ENCODE measurements around the gene NT5C1B. TPM values are rescaled to one million over a fixed set of nuclear protein-coding genes. Genes with fewer than 3 reads are reported as not detected.

The NT5C1B gene
- total RNA-seq, 4 donors from 2014 or later: 0.42 TPM; not detected in 3

- H3K4me3 ChIP-seq: no peak overlapping the region
- intact Hi-C loops (cut with DNase I): no loop called here
- H3K36me3 ChIP-seq: no peaks in the 10 kb centered on the region
- peaks cover 19 to 47% (median 31%) of the 10 kb centered on the region in 4 donors for H3K4me1 ChIP-seq
- no peaks in the 10 kb centered on the region for H3K9me3 ChIP-seq
- DNase-seq (ENCODE audit: extremely low spot score): no peak
- TF ChIP-seq EP300 (IDR thresholded peaks at IDR 0.05): no peak
- no peak for TF ChIP-seq POLR2A (IDR thresholded peaks at IDR 0.05; ENCODE audit: low read depth)
- no peak for TF ChIP-seq POLR2AphosphoS5 (IDR thresholded peaks at IDR 0.05)
- TF ChIP-seq CTCF (IDR thresholded peaks at IDR 0.05): no peak
- no peak overlapping the region for H3K27ac ChIP-seq (replicated peaks in 1 of 4)
- H3K27me3 ChIP-seq: no peaks in the 10 kb centered on the region
- 60% methylated on average over 1 of the region's 1 CpG for WGBS
These were observed 58.2 kb downstream of the NT5C1B start for GRCh38 chr2:18531194-18531593.

GRCh38 chr2:18527822-18528221 lies 61.5 kb downstream of the NT5C1B start:
- intact Hi-C loops (cut with DNase I): loop anchor here (10.0 kb wide), 1 partner anchor 457 kb away; no protein-coding TSS in a partner anchor
- no peak for DNase-seq (ENCODE audit: extremely low spot score)
- no peaks in the 10 kb centered on the region for H3K27me3 ChIP-seq
- no peaks in the 10 kb centered on the region for H3K36me3 ChIP-seq
- WGBS: 68% methylated on average over 4 of the region's 4 CpGs
- H3K9me3 ChIP-seq: no peaks in the 10 kb centered on the region
- H3K27ac ChIP-seq (replicated peaks in 1 of 4): no peak overlapping the region
- TF ChIP-seq CTCF (IDR thresholded peaks at IDR 0.05) (no peak), POLR2AphosphoS5 (IDR thresholded peaks at IDR 0.05) (no peak)
- H3K4me3 ChIP-seq: no peak overlapping the region
- H3K4me1 ChIP-seq: peaks cover 31 to 53% (median 38%) of the 10 kb centered on the region in 4 donors

GRCh38 chr2:18527326-18527725 lies 62.0 kb downstream of the NT5C1B start:
- Histone ChIP-seq H3K27ac (replicated peaks in 1 of 4) (peak overlapping the region in 2 of 4 donors; percentile 49 to 59), H3K4me3 (no peak overlapping the region), H3K9me3 (no peaks in the 10 kb centered on the region), H3K27me3 (no peaks in the 10 kb centered on the region), H3K36me3 (no peaks in the 10 kb centered on the region), H3K4me1 (peaks cover 31 to 58% (median 43%) of the 10 kb centered on the region in 4 donors)
- TF ChIP-seq POLR2A (IDR thresholded peaks at IDR 0.05; ENCODE audit: low read depth) (no peak), EP300 (IDR thresholded peaks at IDR 0.05) (no peak), CTCF (IDR thresholded peaks at IDR 0.05) (no peak), POLR2AphosphoS5 (IDR thresholded peaks at IDR 0.05) (no peak)
- DNase-seq (ENCODE audit: extremely low spot score): no peak
- 55% methylated on average over 2 of the region's 2 CpGs for WGBS
- intact Hi-C loops (cut with DNase I): loop anchor here (10.0 kb wide), 1 partner anchor 457 kb away; no protein-coding TSS in a partner anchor

- no peaks in the 10 kb centered on the region for H3K36me3 ChIP-seq
- peaks cover 31 to 67% (median 52%) of the 10 kb centered on the region in 4 donors for H3K4me1 ChIP-seq
- no peak overlapping the region for H3K4me3 ChIP-seq
- no peak for DNase-seq (ENCODE audit: extremely low spot score)
- no peaks in the 10 kb centered on the region for H3K9me3 ChIP-seq
- no peaks in the 10 kb centered on the region for H3K27me3 ChIP-seq
- TF ChIP-seq POLR2A (IDR thresholded peaks at IDR 0.05; ENCODE audit: low read depth) (no peak), CTCF (IDR thresholded peaks at IDR 0.05) (no peak), EP300 (IDR thresholded peaks at IDR 0.05) (no peak), POLR2AphosphoS5 (IDR thresholded peaks at IDR 0.05) (no peak)
- 20% methylated on average over 7 of the region's 7 CpGs for WGBS
- H3K27ac ChIP-seq (replicated peaks in 1 of 4): peak overlapping the region; percentile 40 to 71 (median 54)
- intact Hi-C loops (cut with DNase I): loop anchor here (10.0 kb wide), 1 partner anchor 458 kb away; no protein-coding TSS in a partner anchor
These were observed 62.9 kb downstream of the NT5C1B start for GRCh38 chr2:18526429-18526828.

GRCh38 chr2:18525852-18526251 lies 63.5 kb downstream of the NT5C1B start:
- Histone ChIP-seq H3K27me3 (no peaks in the 10 kb centered on the region), H3K4me1 (peaks cover 33 to 73% (median 58%) of the 10 kb centered on the region in 4 donors), H3K4me3 (no peak overlapping the region), H3K27ac (replicated peaks in 1 of 4) (peak overlapping the region; percentile 43 to 71 (median 54)), H3K9me3 (no peaks in the 10 kb centered on the region), H3K36me3 (no peaks in the 10 kb centered on the region)
- DNase-seq (ENCODE audit: extremely low spot score): no peak
- intact Hi-C loops (cut with DNase I): loop anchor here (10.0 kb wide), 1 partner anchor 459 kb away; no protein-coding TSS in a partner anchor
- TF ChIP-seq POLR2A (IDR thresholded peaks at IDR 0.05; ENCODE audit: low read depth) (no peak), POLR2AphosphoS5 (IDR thresholded peaks at IDR 0.05) (no peak), CTCF (IDR thresholded peaks at IDR 0.05) (no peak), EP300 (IDR thresholded peaks at IDR 0.05) (no peak)
- 80% methylated on average over 3 of the region's 3 CpGs for WGBS

Measured in esophagus muscularis mucosa (tissue), 4 donors.